IPS DF 19.7 (cell line): ENCODE data around the gene SFXN1.

Source experiments
- DNase-seq: peaks from one replicate; pipeline ENCODE4 v3.0.0-alpha.2; 2013; ENCODE audit warnings: low read depth, low spot score

SFXN1 gene

DNA sequence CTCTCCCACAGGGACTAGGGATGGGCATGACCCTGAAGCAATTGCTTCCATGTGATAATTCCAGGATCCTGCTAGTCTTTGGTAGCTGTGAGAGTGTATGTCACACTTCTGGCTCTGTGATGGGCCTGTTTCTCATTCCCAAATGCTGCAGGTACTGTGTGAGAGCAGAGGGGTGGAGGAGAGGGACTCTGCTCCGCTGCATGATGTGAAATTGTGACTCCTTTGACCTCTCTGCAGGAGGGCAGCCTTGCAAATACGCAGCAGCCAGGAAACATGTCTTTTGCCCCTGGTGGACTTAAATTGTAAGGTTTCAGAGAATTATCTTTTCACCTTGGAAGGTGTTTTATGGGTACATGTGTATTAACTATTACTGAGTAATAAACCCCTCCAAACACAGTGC, 61.6 kb downstream of the SFXN1 start:
- DNase-seq, result no peak

DNA sequence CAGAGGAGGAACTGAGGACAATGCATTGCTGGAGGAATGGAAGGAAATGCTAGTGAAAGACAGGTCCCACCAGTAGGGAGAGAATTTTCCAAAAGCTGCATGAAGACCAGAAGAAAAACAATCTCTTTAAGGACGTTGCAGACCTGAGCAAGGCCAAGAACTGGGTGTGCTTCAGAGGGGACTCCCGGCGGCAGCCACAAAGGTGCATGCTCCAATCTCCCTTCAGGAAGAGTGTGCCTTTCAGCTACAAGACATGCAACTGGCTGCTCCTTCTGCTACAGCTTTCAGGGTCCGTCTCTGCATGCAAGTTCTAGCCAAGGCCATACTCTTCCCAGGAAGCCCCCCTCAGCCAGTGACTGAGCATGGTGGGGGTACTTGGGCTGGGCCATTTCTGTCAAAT, 62.9 kb downstream of the SFXN1 start:
- no peak for DNase-seq

DNA sequence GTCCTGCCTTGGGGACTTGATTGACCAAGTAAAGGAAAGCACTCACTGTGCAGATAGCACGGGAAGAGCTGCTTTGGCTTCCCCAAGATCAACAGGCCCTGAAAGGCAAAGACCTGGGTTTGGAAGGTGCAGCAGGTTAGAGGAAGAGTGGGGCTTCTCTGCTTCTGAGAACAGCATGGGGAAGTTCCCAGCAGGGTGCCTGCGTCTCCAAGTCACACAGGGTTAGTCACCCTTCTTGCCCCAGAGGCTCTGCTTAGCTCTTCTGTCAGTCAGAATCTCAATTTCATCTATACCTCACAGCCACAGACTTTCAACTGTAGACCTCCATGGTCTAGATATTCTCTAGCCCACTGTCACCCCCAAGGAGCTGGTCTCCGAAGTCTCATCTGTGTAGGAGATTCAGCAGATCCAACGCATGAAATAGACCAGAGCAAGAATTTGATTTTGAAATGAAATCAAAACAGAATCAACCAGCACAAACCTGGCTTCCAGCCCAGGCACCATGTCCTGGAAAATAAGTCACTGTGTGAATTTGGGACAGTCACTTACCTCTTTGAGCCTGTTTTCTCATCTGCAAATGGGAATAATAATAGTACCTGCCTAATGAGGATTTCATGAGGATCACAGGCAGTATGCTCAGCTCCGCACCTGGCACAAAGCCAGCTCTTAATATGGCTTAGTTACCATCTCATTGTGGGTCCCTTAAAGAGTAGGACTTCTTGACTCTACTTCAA, 64.0 kb downstream of the SFXN1 start:
- no peak for DNase-seq

- no peak for DNase-seq
Observed at GRCh38 chr5:175542966-175543235, 64.5 kb downstream of the SFXN1 start.

GRCh38 chr5:175544108-175544511, 65.8 kb downstream of the SFXN1 start:
- DNase-seq, result no peak

DNA sequence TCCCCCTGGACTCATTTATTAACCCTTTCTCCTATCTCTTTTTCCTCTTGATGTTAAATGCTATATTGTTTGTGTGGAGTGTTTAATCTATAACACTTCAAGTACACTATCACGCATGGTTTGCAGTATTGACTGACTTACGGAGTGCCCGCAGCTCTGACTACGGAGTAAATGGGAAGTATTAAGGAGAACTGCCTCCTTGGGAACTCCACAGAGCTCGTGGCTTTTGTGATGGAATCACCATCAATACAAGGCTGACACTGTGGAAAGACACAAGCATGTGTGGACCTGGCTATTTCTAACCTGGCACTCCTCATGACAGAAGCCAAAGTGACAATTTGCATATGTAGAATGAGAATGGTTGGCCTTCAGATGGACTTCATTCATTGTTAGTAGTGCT, 66.2 kb downstream of the SFXN1 start:
- no peak for DNase-seq

- no peak for DNase-seq
Observed at GRCh38 chr5:175547842-175548241, 69.5 kb downstream of the SFXN1 start.

DNA sequence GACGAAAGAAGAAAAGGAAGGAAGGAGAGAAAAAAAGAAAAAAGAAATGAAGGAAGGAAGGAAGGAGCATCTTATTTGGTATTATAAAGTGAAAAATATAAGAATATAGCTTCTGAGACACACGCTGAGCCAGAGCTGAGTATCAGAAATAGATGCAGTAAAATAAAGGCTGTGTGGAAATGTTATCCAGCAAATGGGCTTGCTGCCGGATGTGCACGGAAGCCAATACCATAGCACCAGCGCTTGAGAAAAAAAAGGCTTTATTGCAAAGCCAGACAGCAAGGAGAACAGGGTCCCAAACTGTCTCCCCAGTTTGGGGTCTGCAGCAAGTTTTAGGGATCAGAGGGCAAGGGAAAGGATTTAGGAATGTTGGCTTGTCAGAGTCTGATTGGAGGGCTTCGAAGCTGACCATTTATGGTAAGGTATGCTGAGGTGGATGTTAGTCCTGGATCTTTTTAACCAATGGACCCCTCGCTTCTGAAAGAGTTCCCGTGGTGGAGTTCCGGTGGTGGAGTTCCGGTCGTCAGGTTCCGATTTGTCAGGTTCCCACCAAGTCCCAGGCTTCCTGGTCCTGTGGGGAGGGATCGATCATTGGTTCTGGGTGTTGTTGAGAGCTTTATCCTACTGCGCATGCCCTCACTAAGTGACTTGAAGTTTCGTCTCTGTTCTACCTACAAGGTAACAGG, 70.4 kb downstream of the SFXN1 start:
- DNase-seq, result peak; percentile 94

DNA sequence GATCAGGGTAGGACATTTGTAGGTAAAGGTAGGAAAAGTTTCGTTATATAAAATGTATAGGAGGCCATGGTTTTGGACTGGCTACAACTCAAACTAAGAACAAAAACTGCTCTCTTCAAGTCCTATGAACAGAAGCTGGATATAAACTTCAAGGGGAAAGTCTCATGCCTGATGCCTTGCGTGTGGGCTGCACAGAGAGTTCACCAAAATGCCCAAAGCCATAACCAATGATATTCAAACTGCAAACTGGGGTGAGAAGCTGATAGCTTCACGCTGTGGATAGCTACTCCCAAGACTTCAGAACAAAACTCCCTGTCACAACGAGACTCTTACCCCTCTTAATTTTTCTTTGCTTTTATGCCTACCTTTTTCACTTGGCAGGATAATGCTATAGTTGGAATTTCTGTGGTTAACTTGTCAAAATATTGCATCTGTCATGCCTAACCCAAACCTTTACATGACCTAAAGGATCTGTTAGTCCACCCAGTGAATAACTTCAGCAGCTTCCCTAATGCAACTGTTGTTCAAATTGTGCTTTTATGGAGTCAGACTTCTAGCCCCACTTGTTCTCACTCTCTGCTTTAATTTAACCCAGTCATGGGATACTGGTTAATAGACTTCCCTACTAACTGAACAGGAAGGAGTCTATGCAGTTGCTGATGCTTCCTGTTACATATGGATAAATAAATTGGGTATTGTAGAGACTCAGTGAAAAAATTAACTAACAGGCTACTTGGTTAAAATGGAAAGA, 71.9 kb downstream of the SFXN1 start:
- no peak for DNase-seq

DNA sequence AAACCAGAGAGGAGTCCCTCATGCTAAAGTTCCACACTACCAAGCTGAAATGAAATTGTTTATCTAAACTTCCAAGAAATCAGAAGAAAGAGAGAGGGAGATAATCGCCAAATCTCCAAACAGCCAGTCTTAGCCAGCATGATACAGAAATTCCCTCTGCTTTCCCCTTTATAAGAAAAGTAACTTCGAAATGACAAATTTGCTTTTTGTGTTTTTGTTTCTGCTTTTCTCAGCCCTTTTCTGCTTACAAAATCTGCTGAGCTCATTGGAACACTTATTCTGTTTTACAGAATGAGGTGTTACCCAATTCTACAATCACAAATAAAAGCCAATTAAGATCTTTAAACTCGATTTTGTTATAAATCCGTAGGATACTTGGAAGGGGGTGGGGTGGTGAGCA, 72.9 kb downstream of the SFXN1 start:
- DNase-seq, result no peak

- DNase-seq, result no peak
Observed at GRCh38 chr5:175554296-175554695, 75.9 kb downstream of the SFXN1 start.

DNA sequence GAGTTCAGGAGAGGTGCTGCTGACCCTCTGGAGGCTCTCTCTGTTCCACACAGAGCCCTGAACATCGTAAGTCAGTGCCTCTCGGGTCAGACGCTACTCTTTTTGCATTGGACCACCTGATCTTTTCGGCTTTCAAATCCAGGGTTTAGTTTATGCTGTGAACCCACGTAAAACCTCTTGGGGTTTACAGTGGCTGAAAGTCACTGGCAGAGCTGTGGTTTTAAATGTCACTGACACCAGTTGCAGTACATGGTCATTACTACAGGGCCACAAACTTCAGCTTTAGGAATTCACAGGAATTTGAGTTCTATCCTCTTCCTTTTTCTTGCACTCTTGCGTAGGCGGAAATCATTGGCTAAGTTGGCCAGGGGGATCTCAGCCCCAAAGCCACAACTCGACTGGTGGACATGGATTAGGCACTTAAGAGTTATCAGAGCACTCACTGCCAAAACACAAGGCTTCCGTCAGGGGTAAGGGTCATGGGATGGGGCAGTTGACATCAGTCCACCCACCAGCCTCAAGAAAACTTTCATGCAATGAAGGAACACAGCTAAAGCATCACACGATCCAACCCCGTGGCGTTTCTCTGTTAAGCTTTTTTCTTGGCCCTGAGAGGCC, 76.9 kb downstream of the SFXN1 start:
- DNase-seq, result no peak

- no peak for DNase-seq
Observed at GRCh38 chr5:175556794-175557193, 78.4 kb downstream of the SFXN1 start.

DNA sequence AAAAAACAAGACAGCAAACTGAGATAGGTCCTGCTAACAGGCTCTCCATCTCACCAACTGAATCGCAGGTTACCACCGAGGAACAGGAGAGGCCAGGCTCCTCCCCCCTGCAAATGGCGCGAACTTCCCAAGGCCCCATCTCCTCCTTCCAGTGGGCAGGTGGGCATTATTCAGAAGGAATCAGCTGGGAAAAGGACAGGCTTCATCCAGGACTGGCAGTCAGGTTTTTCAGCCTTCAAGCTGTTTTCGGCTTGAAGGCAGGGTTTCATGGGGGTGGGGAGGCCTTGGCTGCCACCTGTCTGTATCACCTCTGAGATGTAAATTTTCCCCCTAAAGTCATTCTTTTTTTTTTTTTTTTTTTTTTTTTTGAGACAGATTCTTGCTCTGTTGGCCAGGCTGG, 79.4 kb downstream of the SFXN1 start:
- no peak for DNase-seq

DNA sequence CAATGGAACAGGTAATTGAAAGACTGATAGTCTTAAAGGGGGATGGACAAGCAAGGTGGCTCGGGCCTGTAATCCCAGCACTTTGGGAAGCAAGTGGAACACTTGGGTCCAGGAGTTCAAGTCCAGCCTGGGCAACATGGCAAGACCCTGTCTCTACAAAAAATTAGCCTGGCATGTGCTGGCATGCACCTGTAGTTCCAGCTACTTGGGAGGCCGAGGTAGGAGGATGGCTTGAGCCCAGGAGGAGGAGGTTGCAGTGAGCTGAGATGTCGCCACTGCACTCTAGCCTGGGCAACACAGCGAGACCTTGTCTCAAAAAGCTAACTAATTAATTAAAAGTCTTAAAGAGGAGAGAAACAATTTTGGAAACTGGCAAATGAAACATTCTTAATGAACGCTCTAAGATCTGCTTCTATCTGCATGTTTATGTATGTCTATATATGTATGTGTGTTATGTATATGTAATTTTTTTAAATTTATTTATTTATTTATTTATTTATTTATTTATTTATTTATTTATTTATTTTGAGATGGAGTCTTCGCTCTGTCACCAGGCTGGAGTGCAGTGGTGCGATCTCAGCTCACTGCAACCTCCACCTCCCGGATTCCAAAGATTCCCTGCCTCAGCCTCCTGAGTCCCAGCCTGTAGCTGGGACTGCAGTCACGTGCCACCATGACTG, 80.6 kb downstream of the SFXN1 start:
- no peak for DNase-seq

DNA sequence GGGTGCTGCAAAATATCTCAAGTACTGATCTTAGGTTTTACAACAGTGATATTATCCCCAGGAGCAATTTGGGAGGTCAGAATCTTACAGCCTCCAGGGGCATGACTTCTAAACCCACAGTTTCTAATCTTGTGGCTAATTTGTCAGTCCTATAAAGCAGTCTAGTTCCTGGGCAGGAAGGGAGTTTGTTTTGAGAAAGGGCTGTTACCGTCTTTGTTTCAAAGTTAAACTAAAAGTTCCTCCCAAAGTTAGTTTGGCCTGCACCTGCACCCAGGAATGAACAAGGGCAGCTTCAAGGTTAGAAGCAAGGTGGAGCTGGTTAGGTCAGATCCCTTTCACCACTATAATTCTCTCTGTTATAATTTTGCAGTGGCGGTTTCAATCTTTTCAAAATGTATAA, 81.7 kb downstream of the SFXN1 start:
- no peak for DNase-seq

DNA sequence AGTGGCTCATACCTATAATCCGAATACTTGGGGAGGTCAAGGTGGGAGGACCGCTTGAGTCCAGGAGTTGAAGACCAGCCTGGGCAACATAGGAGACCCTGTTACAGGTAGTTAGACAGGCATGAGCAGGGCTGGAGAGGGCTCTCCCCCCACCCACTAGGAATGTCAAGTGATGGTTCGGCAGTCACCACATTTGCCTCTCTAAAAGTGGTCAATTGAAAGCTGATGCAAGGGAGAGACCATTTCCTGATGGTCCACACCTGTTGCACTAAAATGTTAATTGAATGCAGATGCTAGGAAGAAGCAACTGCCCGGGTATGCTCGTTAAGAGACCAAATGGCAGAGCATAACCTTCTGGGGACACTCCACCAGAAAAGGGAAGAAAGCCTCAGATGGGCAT, 82.7 kb downstream of the SFXN1 start:
- DNase-seq, result no peak

GRCh38 chr5:175564716-175565115, 86.4 kb downstream of the SFXN1 start:
- DNase-seq, result no peak

GRCh38 chr5:175566697-175567096, 88.3 kb downstream of the SFXN1 start:
- DNase-seq, result no peak

DNA sequence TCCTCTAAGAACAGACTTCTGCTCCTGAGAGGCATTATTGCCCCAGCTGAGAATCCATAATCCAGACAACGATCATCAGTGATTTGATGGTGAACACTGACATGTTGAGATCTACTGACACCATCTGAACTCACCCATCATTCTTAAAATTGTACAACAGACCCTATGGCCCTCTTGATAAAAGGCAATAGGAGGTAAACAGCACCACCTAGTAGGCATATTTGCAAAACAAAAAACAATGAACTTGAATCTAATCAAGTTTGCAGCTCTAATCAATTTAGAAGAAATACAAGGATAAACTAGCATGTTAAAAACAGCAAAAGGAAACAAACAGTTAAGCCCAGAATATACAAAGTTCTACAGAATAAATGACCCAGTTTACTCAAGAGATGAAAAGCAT, 89.6 kb downstream of the SFXN1 start:
- DNase-seq, result no peak

GRCh38 chr5:175569701-175570100, 91.3 kb downstream of the SFXN1 start:
- DNase-seq, result no peak

- DNase-seq, result no peak
Observed at GRCh38 chr5:175572886-175573285, 94.5 kb downstream of the SFXN1 start.
